Measurements from ENCODE around the gene RFNG. TPM values are rescaled to one million over a fixed set of nuclear protein-coding genes. Genes with fewer than 3 reads are reported as not detected.

Gene RFNG
- total and polyA plus RNA-seq, 2 of the 13 experiments (the other 11 are each of a cell fraction or from before 2014, with no cell fraction given): 61.4 to 64.0 TPM

DNA sequence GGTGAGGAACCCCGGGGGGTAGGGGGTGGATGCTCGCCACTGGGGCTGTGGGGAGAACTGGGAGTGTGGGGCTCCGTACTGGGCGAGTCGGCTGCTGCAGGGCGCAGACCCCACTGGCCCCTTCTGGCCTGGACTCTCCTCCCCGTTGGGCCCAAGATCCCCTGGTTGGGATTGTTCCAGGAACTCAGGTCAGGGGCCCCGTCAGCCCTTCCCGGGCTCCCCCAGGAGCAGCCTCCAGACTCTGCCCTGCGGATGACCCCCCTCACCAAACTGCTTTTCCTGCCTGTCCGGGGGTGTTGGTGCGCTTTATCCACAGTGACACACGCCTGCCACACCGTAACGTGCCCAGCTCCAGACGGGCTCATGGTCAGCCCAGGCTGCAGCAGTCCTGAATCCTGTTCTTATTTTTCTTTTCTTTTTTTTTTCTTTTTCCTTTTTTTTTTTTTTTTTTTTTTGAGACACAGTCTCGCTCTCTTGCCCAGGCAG lies 50.0 kb downstream of the RFNG start (continued):
- TF ChIP-seq SALL2 (CRISPR knock-in tag; IDR thresholded peaks at IDR 0.05) (no peak), ZNF816 (CRISPR knock-in tag; IDR thresholded peaks at IDR 0.05; ENCODE audit: borderline replicate concordance) (no peak), CC2D1A (CRISPR knock-in tag; IDR thresholded peaks at IDR 0.05) (no peak), ZNF879 (CRISPR knock-in tag; IDR thresholded peaks at IDR 0.05) (no peak), ZNF557 (CRISPR knock-in tag; IDR thresholded peaks at IDR 0.05) (no peak), EED (CRISPR knock-in tag; IDR thresholded peaks at IDR 0.05) (peak; percentile 60; the same call in 1 of the 2 replicates), NFKBIZ (CRISPR knock-in tag; IDR thresholded peaks at IDR 0.05) (no peak), ZNF264 (CRISPR knock-in tag; IDR thresholded peaks at IDR 0.05) (no peak), HCFC1 (IDR thresholded peaks at IDR 0.05; ENCODE audit: low read depth, low read length) (no peak), ZNF121 (CRISPR knock-in tag; IDR thresholded peaks at IDR 0.05) (no peak), ZNF225 (CRISPR knock-in tag; IDR thresholded peaks at IDR 0.05) (no peak), ZBTB44 (CRISPR knock-in tag; IDR thresholded peaks at IDR 0.05) (no peak), ZBTB14 (CRISPR knock-in tag; IDR thresholded peaks at IDR 0.05) (no peak), RBM39 (IDR thresholded peaks at IDR 0.05; ENCODE audit: low read depth, low read length, poor library complexity, severe bottlenecking) (peak; percentile 28), PRPF4 (IDR thresholded peaks at IDR 0.05; ENCODE audit: low read depth, low read length, poor library complexity, severe bottlenecking) (peak; percentile 60), PRDM10 (CRISPR knock-in tag; IDR thresholded peaks at IDR 0.05; ENCODE audit: low read depth) (no peak), EZH2 (conservative IDR thresholded peaks at IDR 0.05; ENCODE audit: low read depth, low read length) (no peak), ZNF326 (CRISPR knock-in tag; IDR thresholded peaks at IDR 0.05; ENCODE audit: borderline replicate concordance) (no peak), ZNF280B (CRISPR knock-in tag; IDR thresholded peaks at IDR 0.05; ENCODE audit: borderline replicate concordance) (peak; percentile 57; the same call in 1 of the 2 replicates), ZNF256 (CRISPR knock-in tag; conservative IDR thresholded peaks at IDR 0.05) (no peak)
